Putamen (tissue), 1 donor: ENCODE data around the gene LARGE1.

ENCODE experiments used
- DNase-seq: peaks from one replicate; pipeline ENCODE4 v3.0.0-alpha.2; 2016; ENCODE audit warnings: low spot score

The LARGE1 gene

DNA sequence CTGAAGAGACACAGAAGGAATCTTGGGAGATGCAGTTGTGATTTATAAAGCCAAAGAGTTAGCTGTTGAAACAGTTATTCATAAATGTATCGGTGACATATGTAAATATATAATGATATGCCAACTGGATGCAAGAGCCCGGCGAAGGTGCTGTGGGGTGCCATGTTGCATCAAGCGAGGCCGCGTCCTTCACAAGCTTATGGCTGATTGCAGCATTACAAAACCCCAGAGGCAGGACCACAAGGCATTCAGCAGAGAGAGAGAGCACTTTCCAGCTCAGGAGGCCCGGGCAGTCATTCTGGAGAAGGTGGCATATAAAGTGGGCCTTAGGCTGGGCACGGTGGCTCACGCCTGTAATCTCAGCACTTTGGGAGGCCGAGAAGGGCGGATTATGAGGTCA is 65.6 kb downstream of the LARGE1 start:
- DNase-seq: no peak

DNA sequence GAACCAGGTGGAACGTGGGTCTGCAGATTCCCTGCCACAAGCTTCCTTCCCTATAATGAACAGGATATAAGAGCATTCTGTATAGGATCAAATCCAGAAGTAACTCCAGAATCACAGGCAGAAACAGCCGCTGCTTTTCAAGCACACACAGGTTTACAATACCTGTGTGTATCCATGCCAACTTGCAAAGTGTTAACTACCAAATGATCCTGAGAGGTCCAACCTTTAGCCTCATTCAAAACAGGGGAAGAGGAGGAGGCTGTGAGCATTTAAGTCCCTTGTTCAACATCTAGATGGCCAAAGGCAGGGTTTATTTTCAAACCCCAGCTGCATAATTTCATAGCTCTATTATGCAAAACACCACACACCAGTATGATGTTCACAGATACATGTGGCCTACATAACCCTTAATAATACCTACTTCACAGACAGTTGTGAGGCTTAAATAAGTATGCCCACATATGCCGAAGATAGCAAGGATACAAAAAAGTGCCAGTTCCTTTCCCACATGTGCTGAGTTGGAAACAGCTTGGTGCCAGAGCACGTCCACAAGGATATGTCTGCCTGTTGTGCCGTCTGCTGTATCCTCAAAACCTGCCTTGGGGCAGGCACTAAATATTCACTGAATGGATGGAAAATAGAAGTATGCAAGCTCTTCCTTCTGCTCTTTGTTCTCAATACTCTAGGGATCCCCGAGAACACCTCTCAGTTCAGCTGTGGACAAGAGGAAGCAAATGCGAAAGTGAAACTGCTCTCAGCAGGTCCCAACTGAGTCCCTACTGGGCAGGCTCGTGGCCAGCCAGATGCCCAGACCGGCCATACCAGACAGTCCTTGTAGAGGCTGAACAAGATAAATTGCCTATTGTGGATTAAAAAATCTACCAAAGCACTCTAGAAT is 66.8 kb downstream of the LARGE1 start:
- peak; percentile 75 for DNase-seq

DNA sequence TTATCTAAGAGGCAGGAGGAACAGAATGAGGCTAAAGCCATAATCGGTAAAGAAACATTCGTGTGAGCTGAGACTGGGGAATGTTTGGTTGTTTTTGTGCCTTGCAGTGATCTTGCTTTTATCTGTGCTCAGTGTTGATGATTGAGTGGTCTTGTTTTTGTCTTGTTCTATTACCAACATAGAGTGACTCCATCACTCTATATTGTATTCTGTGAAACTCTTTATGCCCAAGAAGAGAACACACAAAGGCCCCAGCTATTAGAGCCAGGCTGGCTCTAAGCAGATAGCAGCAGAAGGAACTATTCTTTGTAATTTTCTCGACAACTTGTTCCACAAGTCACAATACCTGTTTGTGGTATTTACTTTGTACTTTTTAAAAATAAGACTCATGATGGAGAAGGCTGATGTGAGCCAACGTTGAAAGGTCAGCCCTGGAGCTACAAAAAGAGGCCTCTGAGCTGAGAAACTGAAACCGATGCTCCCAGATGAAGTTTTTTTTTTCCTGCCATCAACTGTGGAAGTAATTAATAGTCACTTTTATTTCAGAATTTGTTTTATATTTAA is 68.4 kb downstream of the LARGE1 start:
- DNase-seq: no peak

DNA sequence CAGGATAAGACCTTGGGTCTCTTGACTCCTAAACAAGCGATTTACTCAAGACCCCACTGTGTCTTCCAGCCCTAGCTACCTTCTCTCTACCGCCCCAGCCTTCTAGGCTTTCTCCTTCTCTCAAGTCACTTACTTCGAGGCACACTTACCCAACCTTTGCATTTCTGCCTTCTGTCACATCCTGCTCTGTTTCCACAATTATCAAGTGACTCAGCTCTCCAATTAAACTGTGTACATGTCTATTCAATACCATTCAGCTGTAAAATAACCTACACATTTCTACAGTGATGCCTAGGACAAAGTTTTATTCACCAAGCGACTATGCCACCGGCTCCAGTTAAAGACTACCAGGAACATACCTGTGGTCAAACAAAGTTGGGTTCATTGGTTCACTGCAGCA is 69.0 kb downstream of the LARGE1 start:
- DNase-seq: no peak

DNA sequence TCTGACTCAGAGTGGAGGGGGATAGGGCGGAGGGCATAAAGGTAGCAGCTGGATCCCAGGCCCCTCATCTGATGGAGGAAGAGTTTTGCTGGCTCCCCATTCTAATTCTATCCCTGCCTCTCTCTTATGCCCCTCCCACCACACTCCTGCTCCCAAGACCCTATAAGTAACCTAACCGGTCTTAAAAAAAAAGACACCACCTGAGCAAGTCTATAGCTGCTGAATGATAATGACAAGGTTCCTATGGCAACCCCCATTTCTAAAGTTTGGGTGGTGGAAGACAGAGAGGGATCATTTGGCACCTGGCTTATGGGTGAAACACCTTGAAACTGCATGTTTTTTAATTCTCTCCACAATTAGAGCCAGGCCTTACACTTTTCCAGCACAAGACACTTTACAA is 69.6 kb downstream of the LARGE1 start:
- DNase-seq: no peak

DNA sequence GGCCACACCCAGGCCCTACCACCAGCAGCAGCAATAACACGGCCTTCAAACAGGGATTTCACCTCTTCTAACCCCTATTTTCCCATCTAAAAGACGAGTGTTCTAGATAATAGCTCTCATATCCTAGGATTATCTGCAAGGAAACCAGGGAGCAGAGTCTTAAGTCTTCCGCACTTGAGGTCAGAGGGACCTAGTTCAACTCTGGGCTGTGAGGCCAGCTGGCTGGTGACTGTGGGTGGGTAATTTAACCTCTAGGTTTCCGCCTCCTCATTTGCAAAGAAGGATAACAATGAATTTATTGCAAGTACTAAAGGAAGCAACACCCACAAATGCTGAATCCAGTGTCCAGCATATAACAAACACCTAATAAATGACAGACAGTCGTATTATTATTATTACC is 70.1 kb downstream of the LARGE1 start:
- DNase-seq: no peak

DNA sequence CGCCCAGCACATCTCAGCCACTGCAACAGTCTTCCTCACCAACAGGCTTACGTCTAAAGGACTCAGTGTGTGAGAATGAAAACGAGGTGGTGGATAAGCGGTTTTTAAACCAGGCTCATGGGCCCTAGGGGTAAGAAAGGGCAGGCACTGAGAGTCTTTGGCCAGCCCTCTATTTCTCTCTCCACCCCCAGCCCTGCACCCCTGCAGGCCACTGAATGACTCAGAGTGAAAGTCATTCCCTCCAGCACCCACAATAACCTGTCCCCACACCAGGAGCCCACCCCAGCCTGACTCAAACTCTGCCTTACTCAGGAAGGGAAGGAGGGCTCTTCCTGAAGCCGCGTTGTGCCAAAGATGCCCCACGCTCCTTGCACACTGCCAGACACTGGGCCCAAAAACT is 72.0 kb downstream of the LARGE1 start:
- DNase-seq: no peak

DNA sequence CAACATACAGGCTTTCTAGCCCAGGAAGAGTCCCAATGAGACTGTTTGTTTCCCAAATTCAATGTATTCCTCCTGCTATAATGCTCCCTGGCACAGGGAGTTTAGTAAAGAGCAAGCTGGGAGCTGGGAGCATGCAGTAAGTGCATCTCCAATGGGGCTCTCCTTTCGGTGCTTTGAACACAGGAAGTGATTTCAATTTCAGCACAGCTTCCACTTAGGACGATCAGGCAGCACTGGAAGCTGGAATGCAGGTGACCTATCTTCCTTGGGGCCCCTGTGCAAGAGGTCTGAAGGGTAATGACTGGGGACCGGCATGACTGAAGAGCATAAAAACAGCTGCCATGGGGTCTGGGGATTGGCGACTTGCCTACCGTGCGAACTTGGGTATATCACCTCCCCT is 76.0 kb downstream of the LARGE1 start:
- no peak for DNase-seq

DNA sequence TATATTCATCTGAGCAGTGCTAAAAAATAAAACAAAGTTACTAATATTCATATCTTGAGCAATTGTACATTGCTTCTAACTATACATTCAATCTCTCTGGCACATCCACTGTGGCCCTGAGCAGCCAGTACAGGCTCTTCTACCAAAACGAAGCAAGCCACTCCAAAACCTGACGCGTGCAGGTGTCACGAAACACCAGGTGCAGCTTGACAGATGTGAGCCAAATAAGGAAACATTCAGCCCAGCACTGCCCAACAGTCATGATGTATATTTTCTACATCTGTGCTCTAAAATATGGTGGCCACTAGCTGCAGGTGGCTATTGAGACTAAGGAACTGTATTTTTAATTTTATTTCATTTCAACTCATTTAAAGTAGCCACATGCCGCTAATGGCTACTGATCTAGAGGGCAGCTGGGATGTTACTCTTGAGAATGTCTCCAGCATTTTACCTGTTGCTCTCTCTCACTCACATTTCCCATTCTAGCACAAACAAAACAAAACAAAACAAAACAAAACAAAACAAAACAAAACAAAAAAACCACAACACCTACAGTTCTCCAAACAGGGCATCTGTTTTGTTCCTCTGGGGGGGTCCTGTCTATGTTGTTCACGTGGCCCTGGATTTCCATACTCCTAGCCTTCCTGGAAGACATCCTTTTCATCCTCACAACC is 77.7 kb downstream of the LARGE1 start:
- DNase-seq: no peak

DNA sequence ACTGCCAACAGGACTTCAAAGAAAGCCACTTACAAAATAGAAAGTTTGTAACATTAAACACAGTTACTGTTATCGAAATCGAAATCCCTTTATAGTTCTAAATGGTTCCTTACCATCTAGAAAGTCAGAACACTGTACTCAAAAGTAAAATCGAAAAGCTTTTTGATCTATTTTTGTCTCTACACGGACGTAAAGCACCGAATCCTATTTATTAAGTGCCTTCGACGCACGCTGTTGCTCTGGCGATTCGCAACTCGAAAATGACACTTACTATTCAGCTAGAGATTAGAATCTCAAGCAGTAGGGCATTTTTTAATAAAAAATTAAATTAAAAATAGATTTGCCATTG is 78.3 kb downstream of the LARGE1 start:
- no peak for DNase-seq

DNA sequence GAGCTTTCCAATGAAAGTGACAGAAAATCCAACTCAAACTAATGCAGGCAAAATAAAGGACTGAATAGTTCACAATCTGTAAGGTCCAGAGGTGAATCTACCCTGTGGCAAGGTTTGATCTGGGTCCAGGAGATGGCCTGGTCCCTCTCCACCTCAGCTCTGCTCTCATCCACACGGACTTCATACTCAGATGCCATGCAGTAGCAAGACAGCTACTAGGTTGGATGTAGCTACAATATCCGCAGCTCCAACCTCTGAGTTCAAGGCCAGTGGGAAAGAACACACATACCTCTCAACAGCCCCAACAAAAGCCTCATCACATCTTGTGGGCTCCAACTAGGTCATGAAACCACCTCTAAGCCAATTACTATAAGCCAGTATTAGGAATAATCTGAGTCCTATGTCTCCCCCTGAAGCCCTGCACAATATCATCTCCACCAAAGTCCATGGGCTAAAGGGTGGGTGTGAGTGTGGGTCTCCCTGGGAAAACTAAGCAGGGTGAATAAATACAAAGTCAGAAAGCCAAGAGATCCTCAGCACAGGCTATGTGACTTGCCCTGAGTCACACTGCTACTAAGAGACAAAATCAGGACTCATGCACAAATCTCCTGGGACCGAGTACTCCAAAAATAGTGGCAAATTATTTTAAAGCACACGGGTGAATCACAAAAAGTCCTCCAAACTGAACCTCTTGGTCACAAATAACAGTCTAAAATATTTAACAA is 78.8 kb downstream of the LARGE1 start:
- no peak for DNase-seq

DNA sequence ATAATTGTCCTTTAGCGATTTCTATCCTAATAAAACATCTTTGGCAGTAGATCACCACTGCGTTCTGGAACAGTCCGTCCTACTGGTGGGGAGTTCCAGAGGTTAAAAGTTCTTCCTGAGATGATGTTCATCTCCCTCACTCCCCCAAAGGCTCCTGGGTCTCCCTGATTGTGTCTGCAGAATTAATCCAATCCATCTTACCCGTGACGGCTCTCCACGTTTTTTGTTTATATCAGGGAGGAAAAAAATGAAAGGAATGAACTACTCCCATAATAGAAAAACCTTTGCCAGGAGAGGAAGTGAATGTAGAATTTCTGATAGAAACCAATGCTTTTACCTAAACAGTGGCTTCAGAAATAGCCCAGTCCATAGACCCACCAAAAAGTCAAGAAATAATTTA is 81.6 kb downstream of the LARGE1 start:
- no peak for DNase-seq

DNA sequence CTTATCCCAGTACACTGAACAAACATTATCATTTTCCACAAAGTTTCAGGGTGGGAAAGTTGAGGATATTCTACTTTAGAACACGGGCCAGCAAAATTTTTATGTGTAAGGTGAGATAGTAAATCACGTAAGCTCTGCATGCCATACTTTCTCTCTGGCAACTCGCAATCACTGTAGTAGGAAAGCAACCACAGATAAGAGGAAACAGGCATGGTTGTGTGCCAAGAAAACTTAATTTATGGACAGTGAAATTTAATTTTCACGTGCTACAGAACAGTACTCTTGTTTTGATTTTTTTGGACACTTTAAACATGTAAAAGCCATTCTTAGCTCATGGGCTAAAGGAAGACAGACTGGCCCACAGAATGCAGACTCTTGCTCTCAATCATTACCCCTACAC is 82.5 kb downstream of the LARGE1 start:
- no peak for DNase-seq

DNA sequence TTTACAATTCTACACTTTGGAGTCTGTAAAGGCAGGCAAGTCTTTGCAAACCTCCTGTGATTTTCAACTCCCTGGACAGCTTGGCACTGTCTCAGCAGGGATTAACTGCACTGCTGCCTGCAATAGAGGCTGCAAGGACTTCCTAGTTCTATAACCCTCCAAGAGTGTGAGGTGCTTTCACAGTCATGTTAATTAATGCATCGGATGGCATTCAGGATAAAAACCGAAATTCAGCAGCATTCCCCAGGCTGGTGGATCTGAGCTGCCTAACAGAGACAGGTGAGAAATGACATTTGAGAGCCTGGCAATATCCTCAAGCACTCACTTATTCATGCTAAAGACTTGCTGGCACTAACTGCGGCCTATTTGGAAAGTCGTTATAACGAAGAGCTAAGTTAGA is 85.0 kb downstream of the LARGE1 start:
- no peak for DNase-seq

DNA sequence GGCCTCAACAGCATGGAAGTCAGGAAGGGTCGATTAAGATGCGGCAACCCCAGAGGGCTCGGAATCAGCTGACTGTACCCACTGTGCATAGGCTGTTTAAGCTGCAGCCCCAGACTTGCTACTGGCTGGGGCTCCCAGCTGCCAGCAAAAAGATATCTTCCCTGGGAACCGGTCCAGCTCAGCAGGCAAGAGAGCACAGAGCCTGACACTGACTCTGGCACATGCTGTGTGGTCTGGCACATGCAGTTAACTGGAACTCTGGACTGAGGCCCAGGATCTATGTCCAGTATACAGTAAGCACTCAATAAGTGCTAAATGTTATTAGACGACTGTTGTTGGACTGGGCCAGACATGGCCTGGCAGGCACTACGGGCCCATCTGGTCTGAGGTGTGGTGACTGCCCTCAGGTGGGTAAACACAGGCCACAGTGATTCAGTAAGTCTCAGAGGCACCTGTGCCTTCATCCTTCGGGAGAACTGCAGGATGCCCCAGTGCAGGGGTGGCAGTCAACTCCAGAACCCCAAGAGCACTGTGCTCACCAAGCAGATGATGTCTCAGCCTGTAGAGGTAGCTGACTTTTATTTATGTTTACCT is 87.6 kb downstream of the LARGE1 start:
- no peak for DNase-seq

DNA sequence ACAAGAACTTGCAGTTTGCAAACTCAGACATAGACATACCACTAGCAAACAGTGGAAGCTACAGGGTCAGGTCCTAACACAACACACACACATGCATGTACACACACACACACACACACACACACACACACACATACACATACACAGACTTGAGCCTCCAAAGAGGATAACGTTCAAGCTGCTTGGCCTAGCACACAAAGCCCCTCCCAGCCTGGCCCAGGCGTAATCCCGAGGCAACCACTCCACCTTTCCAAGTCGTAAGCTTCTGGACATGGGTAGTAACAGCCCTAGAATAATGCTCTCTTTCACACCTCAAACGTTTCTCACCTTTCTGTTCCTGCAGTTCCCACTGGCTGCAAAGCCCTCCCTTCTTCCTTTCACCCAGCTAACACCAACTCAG is 88.6 kb downstream of the LARGE1 start:
- DNase-seq: no peak

DNA sequence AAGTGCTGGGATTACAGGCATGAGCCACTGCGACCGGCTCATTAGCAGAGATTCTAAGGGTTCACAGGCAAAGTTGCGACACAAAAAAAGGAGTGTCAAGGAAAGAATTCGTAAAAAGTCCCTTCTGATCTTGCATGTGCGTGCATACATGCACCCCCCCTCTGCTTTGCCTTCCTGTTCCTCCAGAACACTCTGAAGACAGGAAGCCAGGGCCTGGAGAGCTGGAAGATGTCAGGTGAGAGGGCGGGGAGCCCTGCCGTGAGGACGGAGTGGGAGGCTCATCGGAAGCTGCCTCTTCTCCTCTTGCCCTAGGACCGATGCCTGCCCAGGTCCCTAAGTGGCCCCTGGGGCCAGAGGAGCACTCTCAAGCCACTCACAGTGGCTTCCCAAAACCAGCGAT is 89.1 kb downstream of the LARGE1 start:
- no peak for DNase-seq

DNA sequence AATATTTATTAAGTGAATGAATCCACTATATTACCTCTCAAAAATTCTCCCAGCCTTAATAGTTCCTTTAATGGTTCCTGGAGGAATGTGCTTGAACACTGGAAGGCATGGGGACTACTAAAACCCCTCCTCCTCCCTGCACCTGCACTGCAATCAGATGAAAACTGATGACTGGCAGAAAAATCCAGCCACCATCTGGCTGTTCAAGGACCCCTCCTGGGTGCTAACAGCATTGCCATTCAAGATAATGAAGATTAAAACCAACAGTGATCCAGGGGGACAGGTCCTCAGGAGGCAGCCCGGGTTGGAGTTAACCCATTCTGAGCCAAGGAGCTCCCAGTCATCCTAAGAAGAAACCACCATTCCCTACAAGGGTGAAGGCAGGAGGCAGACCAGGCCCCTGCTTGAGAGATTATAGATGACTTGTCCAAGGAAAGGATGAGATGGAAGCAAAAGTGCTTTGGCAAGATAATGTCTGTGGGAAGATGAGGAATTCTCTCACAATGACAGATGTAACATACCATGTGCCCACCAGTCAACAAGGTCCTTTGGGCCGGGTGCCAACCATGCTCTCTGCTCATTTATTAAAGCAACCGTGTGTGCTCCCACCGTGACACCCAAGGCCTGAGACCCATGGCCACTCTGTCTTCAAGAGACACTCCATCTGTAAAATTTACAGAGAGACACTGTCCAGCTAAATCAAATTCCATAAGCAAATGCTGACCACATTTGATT is 90.6 kb downstream of the LARGE1 start:
- DNase-seq: no peak

DNA sequence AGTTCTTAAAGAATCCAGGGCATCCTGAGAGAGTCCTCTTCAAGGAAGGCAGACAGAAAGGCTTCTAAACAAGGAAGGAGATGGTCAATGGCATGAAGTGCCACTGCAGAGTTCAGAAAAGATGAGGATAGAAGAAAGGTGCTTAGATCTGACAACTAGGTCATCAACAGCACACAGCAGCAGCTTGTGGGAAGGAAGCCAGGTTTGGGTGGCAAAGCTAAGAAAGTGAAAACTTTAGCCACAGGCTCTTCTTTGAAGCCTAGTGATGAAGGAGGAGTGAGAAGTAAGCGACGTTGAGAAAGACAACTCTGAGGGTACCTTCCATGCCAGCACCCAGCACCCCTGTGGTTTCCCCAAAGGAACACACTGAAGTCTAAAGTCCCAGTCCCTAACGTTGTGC is 92.0 kb downstream of the LARGE1 start:
- DNase-seq: no peak

DNA sequence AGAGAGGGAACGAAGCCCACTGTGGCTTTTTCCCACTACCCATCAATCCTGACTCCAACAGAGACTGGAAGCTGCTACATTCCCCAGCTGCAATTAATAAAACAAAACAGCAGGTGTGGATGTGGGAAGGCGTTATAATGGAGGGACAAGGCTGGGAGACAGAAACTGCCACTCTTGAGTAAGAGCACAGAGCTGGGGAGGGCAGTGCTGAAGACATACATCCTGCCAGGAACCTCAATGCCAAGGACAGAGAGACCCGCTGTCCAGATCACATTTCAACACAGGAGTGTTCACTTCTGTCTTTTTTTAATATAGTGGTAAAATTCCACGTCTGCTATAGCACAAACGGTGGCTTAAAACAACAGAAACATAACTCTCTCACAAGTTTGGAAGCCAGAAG is 94.5 kb downstream of the LARGE1 start:
- no peak for DNase-seq

DNA sequence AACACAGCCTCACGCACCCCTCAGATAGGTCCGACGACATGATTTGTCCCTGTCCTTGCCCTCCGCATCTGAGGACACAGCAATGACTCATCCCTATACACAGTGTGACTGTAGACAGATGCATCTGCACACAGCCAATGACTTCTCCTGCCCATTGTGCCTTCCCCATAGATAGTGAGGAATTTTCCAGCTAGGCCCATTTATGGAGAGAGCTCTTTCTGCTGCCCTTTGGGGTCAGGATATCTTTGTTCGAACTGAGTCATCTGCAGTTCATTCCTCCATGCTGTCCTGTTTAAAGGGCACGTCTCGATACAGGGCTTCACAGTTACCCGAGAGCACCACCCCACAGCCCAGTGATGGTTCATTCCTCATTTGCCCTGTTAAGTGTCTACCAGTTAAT is 96.7 kb downstream of the LARGE1 start:
- DNase-seq: no peak

DNA sequence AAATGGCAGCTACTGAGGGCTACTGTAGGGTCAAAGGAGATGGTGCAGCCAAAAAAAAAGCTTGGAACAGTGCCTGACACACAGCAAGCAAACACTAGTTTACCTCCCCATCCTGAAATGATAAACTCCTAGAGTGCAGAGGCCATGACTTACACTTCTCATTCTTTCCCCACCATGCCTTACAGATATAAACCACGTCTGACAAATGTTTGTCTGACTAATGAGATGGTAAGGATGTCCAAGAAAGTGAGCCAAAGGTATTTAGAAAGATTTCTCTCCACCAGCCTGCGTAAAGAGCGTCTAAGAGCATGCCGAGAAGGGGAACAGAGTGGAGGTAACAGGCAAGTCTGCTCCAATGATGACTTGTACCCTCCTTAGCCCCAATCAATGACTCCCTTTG is 99.0 kb downstream of the LARGE1 start:
- DNase-seq: no peak
